Brain pericyte (primary cell): ENCODE data around the gene OR6K2.

Experiments
- DNase-seq: peaks from one replicate; pipeline ENCODE4 v3.0.0-alpha.2; 2012; ENCODE audit warnings: low read depth, low spot score

OR6K2 gene

DNA sequence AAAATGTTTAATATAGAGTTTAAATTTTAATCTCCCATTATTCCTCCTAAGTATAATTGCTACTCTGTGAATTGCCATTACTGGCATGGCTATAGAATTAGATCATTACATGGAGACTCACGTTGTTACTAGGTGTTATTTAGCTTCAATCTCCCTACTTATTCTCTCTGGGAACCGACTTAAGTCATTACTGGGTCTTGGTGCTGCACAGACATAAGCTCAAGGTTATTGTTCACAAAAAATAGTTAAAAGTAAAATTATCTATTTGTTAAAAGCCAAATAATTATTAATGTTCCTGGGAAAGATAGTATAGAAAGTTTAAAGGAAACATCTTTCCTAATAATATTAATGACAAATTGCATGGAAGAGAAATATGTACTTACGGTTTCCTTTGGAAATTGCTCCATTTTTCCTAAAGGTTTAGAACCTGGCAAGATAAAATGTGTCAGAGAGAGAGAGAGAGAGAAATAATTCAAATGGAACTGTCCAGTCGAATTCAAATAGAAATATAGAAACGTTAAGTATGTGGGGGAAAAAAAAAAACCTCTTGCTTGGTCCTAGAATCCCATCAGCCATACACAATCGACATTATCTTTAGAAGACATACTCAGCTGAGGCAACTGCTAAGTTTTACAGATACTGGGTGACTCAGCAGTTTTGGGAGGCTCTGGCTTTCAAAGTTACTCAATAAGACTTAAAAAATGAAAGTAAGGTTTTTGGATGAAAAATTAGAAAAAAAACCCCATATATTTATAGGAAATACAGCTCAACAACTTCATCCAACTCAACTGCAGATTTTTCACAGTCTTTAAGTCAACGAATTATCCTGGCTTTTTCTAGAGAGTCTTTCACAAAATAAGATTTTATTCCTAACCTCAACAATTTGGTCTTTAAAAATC is 14.1 kb downstream of the OR6K2 start, which contains the start of gene SPTA1:
SPTA1 (minus strand) TSS at position 605 of the 899 bp plus-strand sequence; CDS start at position 407, 198 bp downstream.
- no peak for DNase-seq

DNA sequence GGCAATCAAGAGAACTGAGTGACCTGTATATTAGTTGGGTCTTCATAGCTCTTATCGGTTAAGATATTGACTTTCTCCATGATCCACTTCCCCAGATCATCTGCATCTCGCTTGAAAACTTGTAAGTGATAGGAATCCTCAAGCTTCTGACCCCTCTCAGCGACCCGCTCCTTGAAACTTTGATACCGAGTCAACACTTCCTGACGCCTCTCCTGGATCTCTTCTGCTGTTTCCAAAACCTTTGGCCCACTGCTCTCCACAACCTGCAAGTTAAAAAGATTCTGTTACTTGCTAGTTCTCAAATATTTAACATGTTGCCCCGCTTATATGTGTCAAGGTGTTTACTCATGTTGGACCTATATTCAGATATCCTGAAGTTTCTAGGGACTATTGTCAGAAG is 15.4 kb downstream of the OR6K2 start:
- no peak for DNase-seq

DNA sequence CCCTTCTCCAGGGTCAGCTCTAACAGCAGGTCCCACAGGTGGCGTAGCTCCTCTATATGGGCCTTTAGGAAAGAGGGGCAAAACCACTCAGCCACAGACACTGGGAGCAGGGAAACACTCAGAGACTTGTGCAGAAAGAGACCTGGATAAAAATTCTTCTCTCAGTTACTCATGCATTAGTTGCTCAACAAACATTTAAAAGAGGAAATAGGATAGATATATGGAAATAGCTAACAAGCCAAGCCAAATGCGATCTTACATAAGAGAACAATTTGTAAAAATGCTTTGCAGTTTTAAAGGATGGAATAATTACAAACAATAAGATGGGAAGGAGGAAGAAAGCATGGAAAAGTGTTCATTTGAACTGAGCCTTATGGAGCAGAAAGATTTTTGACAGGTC is 18.8 kb downstream of the OR6K2 start:
- DNase-seq, result no peak

DNA sequence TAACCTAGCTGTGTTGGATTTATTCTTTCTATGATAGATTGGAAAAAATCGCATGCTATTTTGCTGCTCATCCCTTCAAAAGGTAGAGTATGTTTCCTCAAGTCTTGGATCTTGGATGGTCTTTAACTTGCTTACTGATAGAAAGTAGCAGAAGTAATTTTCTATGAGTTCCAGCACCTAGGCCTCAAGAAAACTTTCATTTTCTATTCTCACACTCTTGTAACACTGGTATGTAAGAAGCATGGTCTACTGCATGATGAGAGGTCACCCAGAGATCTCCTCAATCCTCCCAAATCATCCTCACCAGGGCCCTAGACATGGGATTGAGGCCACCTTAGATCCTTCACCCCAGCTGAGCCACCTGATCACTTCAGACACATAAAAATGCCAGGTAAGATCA is 21.2 kb downstream of the OR6K2 start:
- no peak for DNase-seq

DNA sequence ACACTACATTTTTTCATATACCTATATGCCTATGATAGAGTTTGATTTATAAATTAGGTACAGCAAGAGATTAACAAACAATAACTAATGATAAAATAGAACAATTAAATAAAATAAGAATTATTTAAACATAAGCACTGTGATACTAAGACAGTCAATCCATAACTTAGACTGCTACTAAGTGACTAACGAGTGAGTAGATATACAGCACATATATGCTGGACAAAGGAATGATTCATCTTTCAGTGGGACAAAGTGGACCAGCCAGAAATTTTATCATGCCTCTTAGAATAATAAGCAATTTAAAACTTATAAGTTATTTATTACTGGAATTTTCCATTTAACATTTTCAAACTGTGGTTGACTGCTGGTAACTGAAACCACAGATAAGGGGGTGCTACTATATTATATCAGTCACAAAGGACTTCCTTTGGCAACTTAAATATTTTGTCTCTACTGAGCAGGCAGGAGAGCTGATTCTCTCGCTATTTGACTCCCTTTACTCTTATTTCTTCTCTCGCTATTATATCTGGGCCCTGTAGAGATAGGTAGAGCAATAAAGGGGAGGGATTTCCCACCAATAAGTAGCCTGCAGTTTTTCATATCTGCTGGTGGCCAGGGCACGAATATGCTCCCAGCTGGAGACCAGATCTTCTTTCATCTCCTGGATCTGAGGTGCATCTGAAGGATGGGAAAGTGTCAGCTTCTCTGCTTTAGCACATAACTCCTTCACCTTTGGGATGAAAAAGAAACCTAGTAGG is 24.7 kb downstream of the OR6K2 start:
- no peak for DNase-seq

DNA sequence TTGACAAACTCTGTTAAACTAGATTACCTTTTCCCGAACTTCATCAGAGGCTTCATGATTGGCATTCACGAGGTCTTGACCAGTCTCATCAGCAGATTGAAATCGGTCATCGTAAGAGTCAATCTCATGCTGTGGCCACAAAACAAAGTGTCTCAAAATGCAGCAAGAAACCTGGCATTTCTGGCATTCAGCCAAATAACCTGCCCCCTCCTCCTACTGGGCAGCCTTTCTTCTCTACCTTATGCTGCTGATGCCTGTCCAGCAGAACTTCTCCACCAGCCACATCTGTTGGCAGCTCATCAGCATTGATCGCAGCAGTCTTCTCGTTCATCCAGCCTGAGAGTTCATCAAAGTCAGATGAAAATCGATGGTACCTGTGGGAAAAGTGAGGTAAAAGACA is 26.1 kb downstream of the OR6K2 start:
- DNase-seq, result no peak

DNA sequence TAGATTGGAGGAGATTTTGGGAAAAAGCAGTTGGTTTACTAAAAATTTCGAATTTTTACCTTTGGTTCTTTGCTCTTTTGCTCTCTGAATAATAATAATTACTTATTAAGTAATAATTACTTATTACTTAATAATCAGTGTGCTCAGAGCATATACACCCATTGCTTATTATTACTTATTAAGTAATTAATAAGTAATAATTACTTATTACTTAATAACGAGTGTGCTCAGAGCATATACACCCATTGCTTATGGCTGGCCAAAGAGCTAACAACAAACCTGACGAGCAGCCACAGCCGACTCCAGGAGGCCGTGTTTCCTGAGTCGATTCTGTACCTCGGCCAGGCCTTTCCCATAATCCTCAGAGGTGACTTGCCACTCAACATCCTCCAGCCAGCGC is 34.4 kb downstream of the OR6K2 start:
- no peak for DNase-seq

DNA sequence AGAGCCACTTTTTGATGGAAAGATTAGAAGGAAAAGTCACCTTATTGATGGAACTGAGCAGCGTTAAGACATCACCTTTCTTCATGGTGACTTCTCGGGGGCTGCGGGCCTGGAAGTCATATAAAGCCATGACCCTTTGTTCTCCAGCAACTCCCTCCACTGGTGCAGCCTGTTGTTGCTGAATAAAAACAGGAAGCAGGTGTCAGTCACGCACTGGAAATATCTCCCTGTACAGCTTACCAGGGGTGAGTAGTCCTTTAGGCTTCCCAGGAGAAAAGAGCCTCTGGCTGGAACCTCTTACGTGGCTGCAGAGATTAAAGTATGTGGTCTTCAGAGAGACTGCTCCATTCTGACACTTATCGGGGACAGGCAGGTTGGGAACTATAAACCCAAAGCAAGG is 45.9 kb downstream of the OR6K2 start:
- DNase-seq, result no peak

DNA sequence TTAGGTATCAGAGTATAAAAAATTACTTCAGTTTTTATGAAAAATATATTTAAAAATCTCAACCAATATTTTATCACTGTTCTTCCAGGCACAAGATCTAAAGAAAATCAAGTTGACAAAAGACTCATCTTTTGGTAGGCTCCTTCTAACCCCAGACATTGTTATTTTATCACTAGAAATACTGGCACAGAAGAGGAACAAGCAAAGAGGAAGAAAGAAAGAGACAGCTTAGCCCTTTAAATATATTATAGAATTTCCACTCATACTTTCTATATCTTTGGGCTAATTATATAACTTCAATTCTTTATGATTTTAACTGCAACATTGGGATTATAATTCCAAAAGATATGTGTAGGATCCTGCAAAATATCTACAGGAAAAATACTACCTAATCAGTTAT is 46.4 kb downstream of the OR6K2 start:
- no peak for DNase-seq

DNA sequence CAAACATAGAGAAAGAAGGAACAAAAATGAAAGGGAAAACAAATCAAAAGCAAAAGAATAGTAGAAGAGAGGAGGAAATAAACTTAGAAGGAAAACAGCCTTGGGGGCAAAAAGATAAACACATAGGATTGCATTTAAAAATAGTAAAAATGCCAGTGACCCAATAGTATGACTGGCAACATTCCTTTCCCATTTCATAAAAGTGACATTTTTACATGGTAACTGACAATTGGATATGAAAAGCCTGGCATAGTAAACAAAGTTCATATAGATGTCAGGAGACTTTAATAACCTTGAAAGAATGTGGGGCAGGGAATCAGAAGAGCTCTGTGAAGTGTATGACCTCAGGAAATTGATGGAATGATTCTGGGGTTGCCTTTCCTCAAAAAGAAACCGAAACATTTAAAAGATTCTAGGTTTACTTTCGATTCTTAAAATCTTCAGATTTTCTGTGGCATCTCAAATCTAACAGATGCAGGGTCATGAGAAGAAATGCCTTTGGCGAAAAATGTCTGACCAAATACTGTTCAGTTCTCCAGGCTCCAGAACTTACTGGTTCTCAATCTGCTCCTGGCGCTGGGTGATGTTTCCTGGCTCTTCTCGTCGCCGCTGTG is 47.6 kb downstream of the OR6K2 start:
- no peak for DNase-seq
